DMS153 treated with DMSO at 0.1 percent for 48 hours (cell line): Measurements from ENCODE around the gene C1QTNF8.

ENCODE experiments used
- DNase-seq: peaks from one replicate; lab custom pipeline; 2025; ENCODE audit not compliant: unreplicated experiment; lab: John Stamatoyannopoulos, UW

Gene C1QTNF8

DNA sequence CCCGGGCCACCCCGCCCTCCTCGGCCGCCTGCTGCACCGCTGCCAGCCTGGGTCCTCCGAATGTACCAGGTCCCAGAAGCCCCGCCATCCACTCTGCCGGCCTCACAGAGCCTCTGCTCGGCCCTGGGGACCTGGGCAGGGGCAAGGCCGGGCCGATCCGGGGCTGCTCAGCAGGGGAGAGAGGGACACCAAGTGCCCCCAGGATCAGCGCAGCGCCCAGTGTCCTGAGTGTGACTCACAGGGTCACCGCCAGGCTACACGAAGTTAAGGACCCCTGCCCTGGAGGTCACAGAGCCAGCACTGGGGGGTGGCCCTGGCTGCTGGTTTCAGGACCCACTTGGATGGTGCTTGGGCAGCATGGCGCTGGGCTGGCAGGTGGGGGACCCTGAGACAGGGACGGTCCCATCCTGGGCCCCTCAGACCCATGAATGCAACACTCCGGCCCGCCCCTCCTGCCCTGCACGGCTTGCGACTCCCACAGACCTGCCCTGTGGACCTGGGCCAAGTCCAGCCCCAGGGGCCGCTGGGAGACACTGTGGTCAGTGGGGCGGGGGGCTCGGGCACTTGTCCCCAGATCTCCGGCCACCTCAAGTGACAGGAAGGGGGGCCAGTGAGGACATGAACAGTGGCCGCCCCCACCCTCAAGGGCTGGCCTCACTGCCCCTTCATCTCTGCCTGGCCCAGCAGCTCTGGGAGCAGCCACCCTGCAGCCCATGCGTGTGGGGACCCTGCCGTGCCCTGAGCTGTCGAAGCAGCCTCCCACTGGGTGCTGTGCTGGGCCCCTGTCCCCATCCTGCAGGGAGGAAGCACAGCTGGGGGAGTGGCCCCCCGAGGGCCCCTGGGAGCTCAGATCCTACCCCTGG lies 46.7 kb downstream of the C1QTNF8 start:
- DNase-seq = no peak

GRCh38 chr16:1048442-1049112 lies 47.5 kb downstream of the C1QTNF8 start:
- DNase-seq = peak; percentile 58

DNA sequence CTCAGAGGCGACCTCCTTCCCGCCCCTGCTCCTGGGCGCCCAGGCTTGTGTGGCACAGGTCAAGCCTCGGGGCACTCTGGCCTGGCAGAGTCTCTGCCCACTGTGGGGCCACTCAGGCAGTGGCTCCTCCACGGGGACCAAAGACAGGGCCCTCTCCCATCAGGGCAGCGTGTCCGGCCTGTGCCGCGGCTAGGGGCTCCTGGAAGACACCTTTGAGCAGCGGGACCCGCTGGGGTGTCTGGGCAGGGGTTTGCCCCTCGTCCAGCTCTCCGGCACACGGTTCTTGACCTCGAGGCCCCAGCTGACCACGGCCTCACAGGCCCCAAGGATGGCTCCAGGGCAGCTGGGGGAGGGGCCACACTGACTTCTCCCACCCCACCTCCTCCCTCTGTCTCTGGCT lies 48.2 kb downstream of the C1QTNF8 start:
- DNase-seq = no peak

GRCh38 chr16:1047123-1047522 lies 48.9 kb downstream of the C1QTNF8 start:
- no peak for DNase-seq

DNA sequence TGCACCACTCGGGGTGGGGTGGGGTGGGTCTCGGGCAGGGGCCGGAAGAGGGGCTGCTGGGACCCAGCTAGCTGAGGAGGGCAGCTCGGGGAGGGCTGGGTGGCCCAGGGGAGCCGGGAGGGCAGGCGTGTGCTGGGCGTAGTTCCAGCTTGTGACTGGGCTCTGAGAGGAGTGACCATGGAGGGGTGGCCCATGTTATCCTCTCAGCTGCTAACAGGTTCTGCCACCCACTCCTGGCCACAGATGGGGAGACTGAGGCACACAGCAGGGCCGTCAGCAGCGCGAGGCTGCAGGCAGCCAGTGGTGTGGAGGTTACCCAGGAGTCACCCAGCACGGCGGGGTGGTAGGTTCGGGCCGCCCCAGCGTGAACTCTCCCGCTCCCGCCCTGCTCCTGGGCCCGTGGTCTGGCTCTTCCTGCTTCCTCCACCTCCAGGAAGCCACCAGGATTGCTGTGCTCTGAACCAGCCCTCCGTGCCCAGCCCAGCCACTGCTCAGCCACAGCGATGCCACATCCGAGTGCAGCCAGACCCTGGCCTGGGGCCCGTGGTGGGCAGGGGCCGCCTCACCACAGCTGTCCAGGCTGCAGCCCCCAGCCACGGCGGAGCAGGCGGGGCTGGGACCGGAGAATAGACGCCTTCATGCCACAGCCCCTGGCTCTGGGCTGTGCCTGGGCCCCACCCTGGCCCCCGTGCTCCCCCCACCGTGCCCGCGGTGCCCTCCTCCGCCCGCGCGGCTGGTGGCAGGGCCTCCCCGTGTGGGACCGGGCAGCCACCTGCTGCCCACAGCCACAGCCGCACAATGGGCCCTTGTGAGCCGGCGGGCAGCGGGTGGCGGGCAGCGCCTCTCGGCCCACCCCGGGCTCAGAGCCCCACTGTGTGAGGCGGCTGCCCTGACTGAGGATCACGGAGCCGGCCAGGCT lies 49.8 kb downstream of the C1QTNF8 start:
- DNase-seq = no peak

DNA sequence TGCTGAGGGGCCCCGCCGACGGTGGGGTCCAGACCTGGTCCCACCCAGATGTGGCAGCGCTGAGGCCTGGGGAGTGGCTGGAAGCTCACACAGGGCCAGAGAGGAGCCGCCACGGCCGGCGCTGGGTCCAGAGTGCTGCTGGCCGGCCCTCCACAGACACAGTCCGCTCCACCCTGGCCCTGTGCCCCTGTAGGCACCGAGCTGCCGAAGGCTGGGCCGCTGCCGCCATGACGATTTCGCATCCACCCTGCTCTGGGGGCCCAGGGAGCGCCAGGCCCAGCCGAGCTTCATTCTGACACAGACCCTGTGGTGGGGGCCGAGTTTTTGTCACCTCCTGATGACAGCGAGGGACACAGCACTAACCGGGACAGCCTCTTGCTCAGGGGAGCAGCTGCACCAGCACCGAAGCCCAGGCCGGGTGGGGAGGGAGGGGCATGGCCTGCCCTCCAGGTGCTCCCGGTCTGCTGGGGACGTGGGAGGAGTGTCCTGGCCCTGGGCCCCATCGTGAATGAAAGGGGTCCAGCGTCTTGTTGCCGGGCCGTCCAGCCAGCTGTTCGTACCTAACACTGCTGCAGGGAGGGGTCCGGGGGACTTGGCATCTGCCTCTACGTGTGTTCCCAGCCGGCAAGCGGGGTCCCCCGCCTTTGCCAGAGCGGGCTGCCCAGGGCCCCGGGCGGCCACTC lies 50.6 kb downstream of the C1QTNF8 start:
- no peak for DNase-seq

- no peak for DNase-seq
Measured at GRCh38 chr16:1044460-1045309, 51.4 kb downstream of the C1QTNF8 start.

DNA sequence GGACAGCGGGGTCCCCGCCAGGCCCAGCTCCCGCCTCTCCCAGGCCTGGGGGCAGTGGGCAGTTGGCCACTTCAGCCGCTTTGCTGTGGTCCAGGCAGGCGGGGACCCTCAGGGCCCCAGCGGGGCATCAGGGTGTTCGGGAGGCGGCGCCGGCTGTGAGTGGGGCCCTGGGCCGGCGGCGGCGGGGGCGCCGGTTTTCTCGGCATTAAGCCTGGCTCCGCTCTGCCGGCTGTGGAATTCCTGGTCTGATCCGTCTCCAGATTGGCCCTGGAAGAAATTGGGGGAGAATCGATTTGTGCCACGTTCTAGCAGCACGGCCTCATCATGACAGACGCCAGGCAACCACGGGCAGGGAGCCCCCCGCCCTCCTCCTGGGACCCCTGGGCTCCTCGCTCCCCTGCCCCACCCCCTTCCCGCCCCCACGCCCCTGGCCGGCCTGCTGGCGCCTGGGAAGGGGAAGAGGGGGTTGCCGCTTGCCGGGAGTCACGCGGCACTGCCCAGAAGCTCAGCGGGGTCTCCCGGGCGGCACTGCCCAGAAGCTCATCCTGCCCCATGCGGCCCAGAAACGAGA lies 52.1 kb downstream of the C1QTNF8 start:
- no peak for DNase-seq

- DNase-seq = peak; percentile 12
Measured at GRCh38 chr16:1042866-1043265, 53.2 kb downstream of the C1QTNF8 start.

GRCh38 chr16:1042049-1042744 lies 53.8 kb downstream of the C1QTNF8 start:
- no peak for DNase-seq

- no peak for DNase-seq
Measured at GRCh38 chr16:1040346-1040745, 55.7 kb downstream of the C1QTNF8 start.

- no peak for DNase-seq
Measured at GRCh38 chr16:1039762-1040161, 56.3 kb downstream of the C1QTNF8 start.

DNA sequence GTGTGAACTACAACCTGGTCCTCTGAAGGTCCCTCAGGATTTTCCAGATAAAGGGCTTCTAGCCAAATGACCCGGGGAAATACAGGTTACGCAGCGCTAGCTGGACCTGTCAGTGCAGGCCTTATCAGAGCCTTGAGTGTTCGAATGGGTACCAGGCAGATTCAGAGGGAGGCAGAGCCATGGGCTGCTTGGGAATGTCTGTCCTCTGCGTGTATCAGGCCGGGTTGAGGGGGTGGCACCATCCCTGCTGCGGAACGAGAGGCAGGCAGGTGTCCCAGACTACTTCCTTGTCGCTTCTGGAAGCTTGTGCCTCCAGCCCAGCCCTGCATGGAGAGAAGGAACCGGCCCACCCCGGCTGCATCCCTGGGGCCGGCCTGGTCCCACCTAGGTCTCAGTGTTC lies 57.1 kb downstream of the C1QTNF8 start:
- DNase-seq = no peak
